OCI-LY7 (cell line): Measurements from ENCODE around the gene LBR. TPM values are rescaled to one million over a fixed set of nuclear protein-coding genes. Genes with fewer than 3 reads are reported as not detected.

Source experiments
- BruUV-seq: library from RNA; stranded (reverse); fragments of 400-500 nt; replicated peaks from 2 replicates; lab custom pipeline; 2021; lab: Mats Ljungman, UMichigan
- CTCF ChIA-PET: fragments of 300-600 bp; sonication (Branson Sonifier 250); formaldehyde crosslinking; loops from one replicate; lab custom pipeline; 2022; ENCODE audit warnings: antibody characterized with exemption; ENCODE audit not compliant: unreplicated experiment; lab: Charles Lee
- POLR2A ChIA-PET: fragments of 300-600 bp; sonication (Branson Sonifier 250); formaldehyde crosslinking; loops from one replicate; lab custom pipeline; 2022; ENCODE audit warnings: antibody characterized with exemption; lab: Charles Lee
- DNase-seq: peaks from one replicate; pipeline ENCODE4 v3.0.0-alpha.2; 2015; ENCODE audit warnings: low spot score
- H2AFZ ChIP-seq: fragments of 200-600 bp; sonication (generic), shearing (Covaris generic); 2 replicates; pipeline ENCODE4 v1.6.1; 2014; ENCODE audit warnings: mild to moderate bottlenecking, antibody characterized with exemption, low read length, moderate library complexity
- H3K27ac ChIP-seq: fragments of 200-600 bp; sonication (generic); 2 replicates; pipeline ENCODE4 v1.5.1; 2014; ENCODE audit warnings: mixed run types, low read depth, mild to moderate bottlenecking, moderate library complexity, low read length, inconsistent platforms; ENCODE audit not compliant: poor library complexity, severe bottlenecking
- H3K36me3 ChIP-seq: fragments of 200-600 bp; sonication (generic); 2 replicates; pipeline ENCODE4 v1.6.1; 2014; ENCODE audit warnings: mild to moderate bottlenecking, antibody characterized with exemption, low read length, moderate library complexity, mixed read lengths; ENCODE audit not compliant: insufficient read depth
- H3K4me1 ChIP-seq: fragments of 200-600 bp; sonication (generic); 2 replicates; pipeline ENCODE4 v1.5.1; 2014; ENCODE audit warnings: mild to moderate bottlenecking, low read length; ENCODE audit not compliant: insufficient read depth, poor library complexity, severe bottlenecking
- H3K4me2 ChIP-seq: fragments of 200-600 bp; sonication (generic); 2 replicates; pipeline ENCODE4 v1.6.1; 2014; ENCODE audit warnings: mild to moderate bottlenecking, low read length
- H3K4me3 ChIP-seq: fragments of 200-600 bp; sonication (generic); 2 replicates; pipeline ENCODE4 v1.5.1; 2014; ENCODE audit warnings: mild to moderate bottlenecking, low read depth, low read length; ENCODE audit not compliant: poor library complexity, severe bottlenecking
- H3K79me2 ChIP-seq: fragments of 200-600 bp; sonication (generic); 2 replicates; pipeline ENCODE4 v1.6.1; 2016; ENCODE audit warnings: low read depth, mild to moderate bottlenecking, low read length, moderate library complexity, mixed read lengths; ENCODE audit not compliant: insufficient read depth
- H3K9me2 ChIP-seq: fragments of 200-600 bp; sonication (generic); 2 replicates; pipeline ENCODE4 v1.6.1; 2016; ENCODE audit warnings: mild to moderate bottlenecking, low read length, mixed read lengths; ENCODE audit not compliant: insufficient read depth
- H3K9me3 ChIP-seq: fragments of 200-600 bp; sonication (generic); 2 replicates; pipeline ENCODE4 v1.6.1; 2014; ENCODE audit warnings: mild to moderate bottlenecking, mixed run types, low read length, mixed read lengths
- H4K20me1 ChIP-seq: fragments of 200-600 bp; sonication (generic); 2 replicates; pipeline ENCODE4 v1.6.1; 2014; ENCODE audit warnings: mild to moderate bottlenecking, antibody characterized with exemption, low read length, moderate library complexity, mixed read lengths; ENCODE audit not compliant: insufficient read depth
- EZH2phosphoT487 ChIP-seq: fragments of 200-600 bp; sonication (generic); IDR thresholded peaks from 2 replicates; pipeline ENCODE4 v1.6.1; 2018; ENCODE audit warnings: low read depth, borderline replicate concordance, mild to moderate bottlenecking, mixed run types, antibody characterized with exemption, low read length, moderate library complexity, mixed read lengths
- intact Hi-C: fragments of 100-400 bp; cut with micrococcal nuclease; formaldehyde crosslinking; loops from one replicate; pipeline ENCODE4 v1.10.0; 2022; ENCODE audit not compliant: unreplicated experiment
- total RNA-seq, 2 experiments: library from RNA; depleted of rRNA in 1 of 2; stranded (reverse); fragments of >200 nt in 1 of 2; shearing (Covaris generic) in 1 of 2; gene quantifications; 2 replicates each; pipeline ENCODE4 v1.2.3, GENCODE V29; 2014 to 2022
- TF ChIP-seq, protein P1 (sequence below): fragments of 200-600 bp; sonication (generic); conservative IDR thresholded peaks from 2 replicates; pipeline ENCODE4 v1.5.1; 2014; ENCODE audit warnings: mild to moderate bottlenecking, antibody characterized with exemption, low read length, moderate library complexity, mixed read lengths

LBR gene
- total RNA-seq, 2 experiments from 2014 or later: 117 to 288 TPM

DNA sequence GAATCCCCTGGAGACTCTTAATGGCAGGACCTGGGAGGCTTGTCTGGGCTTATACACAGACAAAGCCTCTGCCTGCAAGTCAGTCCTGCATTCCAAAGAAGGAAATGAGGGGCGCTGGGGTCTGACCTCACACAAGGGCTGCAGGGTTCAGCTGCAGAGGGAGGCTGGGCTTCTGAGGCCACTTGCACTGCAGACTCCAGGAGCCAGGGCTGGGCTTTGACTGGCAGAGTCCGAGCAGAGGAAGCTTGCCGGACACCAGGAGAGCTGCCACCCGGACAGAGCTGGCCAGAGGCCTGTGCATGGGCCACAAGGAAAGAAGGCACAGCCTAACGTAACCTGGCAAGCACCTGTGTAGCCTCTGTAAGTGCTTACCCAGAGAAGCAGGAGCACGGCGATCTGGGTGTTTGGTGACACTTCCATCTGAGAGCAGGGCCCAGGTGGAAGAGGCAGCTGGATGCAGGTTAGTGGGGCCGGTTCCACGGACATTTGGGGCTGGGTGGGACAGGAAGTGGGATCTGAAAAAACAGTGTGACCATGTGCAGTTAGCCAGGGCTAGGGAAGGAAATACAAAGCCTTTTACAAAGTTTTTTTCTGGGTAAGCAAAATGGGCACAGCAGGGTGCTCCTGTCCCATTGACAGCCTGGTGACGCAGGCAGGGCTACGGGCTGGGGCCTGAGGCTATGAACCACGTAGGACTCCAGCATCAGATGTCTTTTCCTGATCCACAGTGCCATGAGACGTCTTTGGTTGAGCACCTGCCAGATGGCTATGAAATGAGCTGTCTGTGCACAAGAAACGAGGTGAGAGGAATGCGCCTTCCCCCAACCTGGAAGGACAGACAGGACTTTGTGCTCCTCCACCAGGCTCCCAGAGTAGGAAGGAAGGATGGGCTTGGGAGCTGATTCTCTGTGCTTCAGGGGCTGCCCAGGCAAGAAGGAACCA, 37.3 kb upstream of the LBR start:
- Histone ChIP-seq H4K20me1 (no peaks in the 10 kb centered on the region), H3K9me3 (no peaks in the 10 kb centered on the region), H3K4me3 (no peak overlapping the region), H3K4me1 (peaks cover 57% of the 10 kb centered on the region), H3K9me2 (no peaks in the 10 kb centered on the region), H3K4me2 (peak overlapping the region; percentile 28; the same call in 1 of the 2 replicates), H3K79me2 (no peaks in the 10 kb centered on the region), H3K36me3 (no peaks in the 10 kb centered on the region), H3K27ac (peak overlapping the region; percentile 10), H2AFZ (peak overlapping the region; percentile 50)
- no peak for DNase-seq
- TF ChIP-seq EZH2phosphoT487: no peak
- TF ChIP-seq, protein P1, sequence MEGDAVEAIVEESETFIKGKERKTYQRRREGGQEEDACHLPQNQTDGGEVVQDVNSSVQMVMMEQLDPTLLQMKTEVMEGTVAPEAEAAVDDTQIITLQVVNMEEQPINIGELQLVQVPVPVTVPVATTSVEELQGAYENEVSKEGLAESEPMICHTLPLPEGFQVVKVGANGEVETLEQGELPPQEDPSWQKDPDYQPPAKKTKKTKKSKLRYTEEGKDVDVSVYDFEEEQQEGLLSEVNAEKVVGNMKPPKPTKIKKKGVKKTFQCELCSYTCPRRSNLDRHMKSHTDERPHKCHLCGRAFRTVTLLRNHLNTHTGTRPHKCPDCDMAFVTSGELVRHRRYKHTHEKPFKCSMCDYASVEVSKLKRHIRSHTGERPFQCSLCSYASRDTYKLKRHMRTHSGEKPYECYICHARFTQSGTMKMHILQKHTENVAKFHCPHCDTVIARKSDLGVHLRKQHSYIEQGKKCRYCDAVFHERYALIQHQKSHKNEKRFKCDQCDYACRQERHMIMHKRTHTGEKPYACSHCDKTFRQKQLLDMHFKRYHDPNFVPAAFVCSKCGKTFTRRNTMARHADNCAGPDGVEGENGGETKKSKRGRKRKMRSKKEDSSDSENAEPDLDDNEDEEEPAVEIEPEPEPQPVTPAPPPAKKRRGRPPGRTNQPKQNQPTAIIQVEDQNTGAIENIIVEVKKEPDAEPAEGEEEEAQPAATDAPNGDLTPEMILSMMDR: no peak
- ChIA-PET CTCF (interaction anchor here (0.5 to 1.0 kb wide), 2 partner anchors 14 to 39 kb away, joined by 3 read pairs; no protein-coding TSS in a partner anchor), POLR2A (interaction anchor here (0.7 to 2.8 kb wide), 3 partner anchors 10 to 46 kb away, joined by 3 to 7 read pairs (median 3); no protein-coding TSS in a partner anchor)
- no TSS peak for BruUV-seq
- intact Hi-C loops: loop anchor here (5.0 kb wide), 1 partner anchor 597 kb away; the partner anchor contains the start of gene H3-3A

DNA sequence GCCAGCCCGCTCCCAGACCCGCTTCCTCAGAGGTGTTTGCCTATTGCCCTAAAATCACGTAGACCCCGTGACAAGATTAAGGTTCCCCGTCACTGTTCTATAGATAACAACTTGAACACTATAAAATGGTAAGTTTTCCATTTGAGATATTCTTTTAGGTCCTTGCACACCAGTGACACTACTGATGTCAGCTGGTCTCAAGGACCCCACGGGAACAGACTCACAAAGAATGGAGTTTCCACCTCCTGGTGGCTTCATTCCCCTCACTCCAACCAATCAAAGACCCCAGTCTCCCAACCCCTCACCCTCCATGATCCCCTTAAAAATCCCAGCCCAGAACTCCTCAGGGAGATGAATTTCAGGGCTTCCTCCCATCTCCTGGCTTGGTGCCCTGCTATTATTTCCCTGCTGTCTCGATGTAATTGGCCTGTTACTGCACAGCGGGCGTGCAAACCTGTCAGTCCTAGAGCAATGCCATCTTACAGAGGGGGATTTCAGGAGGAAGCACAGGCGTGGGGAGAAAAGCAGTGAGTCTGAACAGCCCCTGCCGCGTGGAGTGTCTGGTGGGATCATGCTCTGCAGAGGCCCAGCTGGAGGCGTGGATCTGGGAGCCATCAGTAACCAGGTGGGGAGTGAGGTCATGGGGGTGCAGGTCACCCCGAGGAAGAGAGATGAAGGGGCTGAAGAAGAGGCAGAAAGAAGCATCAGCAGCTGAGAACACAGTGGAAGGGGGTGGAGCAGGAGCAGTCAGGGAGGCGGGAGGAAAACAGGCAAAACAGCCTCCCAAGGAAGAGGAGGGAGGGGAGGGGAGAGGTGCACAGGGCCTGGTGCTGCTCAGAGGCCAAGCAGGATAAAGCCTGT, 35.1 kb upstream of the LBR start:
- POLR2A ChIA-PET: interaction anchor here (1.3 kb wide), 1 partner anchor 12 kb away, joined by 5 read pairs; no protein-coding TSS in a partner anchor
- no TSS peak for BruUV-seq
- CTCF ChIA-PET: no interaction called here

More for the DNA sequence above, 35.1 kb upstream of the LBR start:
- H3K4me3 ChIP-seq: no peak overlapping the region
- H3K4me1 ChIP-seq: peaks cover 42% of the 10 kb centered on the region
- no peaks in the 10 kb centered on the region for H3K36me3 ChIP-seq
- no peak overlapping the region for H2AFZ ChIP-seq
- no peak for TF ChIP-seq EZH2phosphoT487
- TF ChIP-seq, protein P1: no peak
- no peaks in the 10 kb centered on the region for H3K9me2 ChIP-seq
- no peak overlapping the region for H3K4me2 ChIP-seq
- no peak overlapping the region for H3K27ac ChIP-seq
- H3K79me2 ChIP-seq: no peaks in the 10 kb centered on the region
- intact Hi-C loops: no loop called here
- no peak for DNase-seq
- no peaks in the 10 kb centered on the region for H3K9me3 ChIP-seq
- no peaks in the 10 kb centered on the region for H4K20me1 ChIP-seq
